C1 segment of cervical spinal cord (tissue), 14 donors: Measurements from ENCODE around the gene AICDA.
A peak's percentile ranks its signal among the peaks of the same experiment; 100 is the strongest.
"Not testable (repeated sequence)": the region's sequence is repeated elsewhere in the genome, so short reads cannot be mapped to it uniquely, and the experiment has no call there.

Experiments
- DNase-seq, 14 donors: peaks; one replicate each; lab custom pipeline; 2025; lab: John Stamatoyannopoulos, UW

AICDA gene

GRCh38 chr12:8613881-8614280, 1.2 kb upstream of the AICDA start:
- DNase-seq: not testable (repeated sequence)

GRCh38 chr12:8609061-8609570, 3.5 kb downstream of the AICDA start:
- peak in 5 of 14 donors; percentile 0 to 5 (median 1) for DNase-seq

- DNase-seq: no peak
These were observed 5.8 kb downstream of the AICDA start for GRCh38 chr12:8606890-8607289.

GRCh38 chr12:8605057-8605456, 7.6 kb downstream of the AICDA start:
- DNase-seq: no peak

GRCh38 chr12:8603856-8604255, 8.8 kb downstream of the AICDA start:
- no peak for DNase-seq

- DNase-seq: no peak
These were observed 9.4 kb downstream of the AICDA start for GRCh38 chr12:8603286-8603685.

- no peak for DNase-seq
These were observed 16.1 kb downstream of the AICDA start for GRCh38 chr12:8596561-8596960.

- no peak for DNase-seq
These were observed 18.6 kb downstream of the AICDA start for GRCh38 chr12:8594072-8594471.

- DNase-seq: no peak
These were observed 19.4 kb downstream of the AICDA start for GRCh38 chr12:8593246-8593645.

GRCh38 chr12:8590842-8591545, 21.7 kb downstream of the AICDA start:
- DNase-seq: no peak

GRCh38 chr12:8589679-8590078, 23.0 kb downstream of the AICDA start:
- DNase-seq: no peak

GRCh38 chr12:8584478-8584877, 28.2 kb downstream of the AICDA start:
- DNase-seq: not testable (repeated sequence)

- DNase-seq: no peak
These were observed 28.7 kb downstream of the AICDA start for GRCh38 chr12:8584004-8584403.

- DNase-seq: no peak
These were observed 31.4 kb downstream of the AICDA start for GRCh38 chr12:8581098-8581784.

GRCh38 chr12:8577879-8578278, 34.8 kb downstream of the AICDA start:
- no peak for DNase-seq

- no peak for DNase-seq
These were observed 40.2 kb downstream of the AICDA start for GRCh38 chr12:8572507-8572906.

- no peak for DNase-seq
These were observed 46.1 kb downstream of the AICDA start for GRCh38 chr12:8566525-8566924.

GRCh38 chr12:8566052-8566451, 46.6 kb downstream of the AICDA start:
- not testable (repeated sequence) for DNase-seq

- no peak for DNase-seq
These were observed 48.0 kb downstream of the AICDA start for GRCh38 chr12:8564656-8565055.

GRCh38 chr12:8563356-8563755, 49.3 kb downstream of the AICDA start:
- no peak for DNase-seq

- no peak for DNase-seq
These were observed 50.3 kb downstream of the AICDA start for GRCh38 chr12:8562310-8562709.

GRCh38 chr12:8561011-8561410, 51.6 kb downstream of the AICDA start:
- no peak for DNase-seq

- no peak for DNase-seq
These were observed 53.0 kb downstream of the AICDA start for GRCh38 chr12:8559676-8560075.
